Measurements from ENCODE around the gene KRTAP13-4.

DNA sequence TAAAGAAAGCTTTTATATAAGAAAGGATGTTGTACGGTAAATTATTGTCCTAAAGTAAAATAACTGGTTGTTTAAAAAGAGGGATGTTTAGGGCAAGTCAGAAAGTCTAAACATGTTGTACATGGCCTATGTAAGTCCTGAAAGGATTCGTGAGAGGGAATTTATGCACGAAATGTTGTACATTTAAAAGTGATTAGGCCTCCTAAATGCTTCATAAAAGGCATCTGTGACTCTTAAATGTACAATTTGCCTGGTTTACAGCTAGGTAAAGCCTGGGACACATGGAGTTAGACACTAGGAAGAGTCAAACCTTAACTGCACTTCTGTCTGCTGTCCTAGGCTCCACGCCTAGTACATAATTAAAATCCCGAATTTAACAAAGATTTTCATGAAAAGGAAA lies 14.0 kb upstream of the KRTAP13-4 start:
- TF ChIP-seq CTCF (IDR thresholded peaks at IDR 0.05) (no peak), USF1 (IDR thresholded peaks at IDR 0.05; ENCODE audit: borderline replicate concordance, low read depth) (no peak), SMC3 (IDR thresholded peaks at IDR 0.05; ENCODE audit: low read depth, low read length) (no peak), GABPA (IDR thresholded peaks at IDR 0.05; ENCODE audit: low read depth) (no peak), POLR2AphosphoS5 (IDR thresholded peaks at IDR 0.05; ENCODE audit: low read depth, low read length) (no peak), FOSL2 (IDR thresholded peaks at IDR 0.05; ENCODE audit: borderline replicate concordance, low read depth) (no peak), MXI1 (IDR thresholded peaks at IDR 0.05; ENCODE audit: low read depth, low read length) (no peak), RAD21 (IDR thresholded peaks at IDR 0.05; ENCODE audit: low read length) (no peak), CHD2 (IDR thresholded peaks at IDR 0.05; ENCODE audit: low read length, partially characterized antibody) (no peak), TCF12 (IDR thresholded peaks at IDR 0.05) (no peak), ELF1 (IDR thresholded peaks at IDR 0.05) (no peak)
